Activated CD4-positive, alpha-beta T cell treated with anti-CD3 and anti-CD28 coated beads, Interleukin-2, amount 10 ng/mL, durations not matched to agents 24 days and 14 days (primary cell): ENCODE results near the gene GRID1. TPM values are rescaled to one million over a fixed set of nuclear protein-coding genes. Genes with fewer than 3 reads are reported as not detected.

Experiments
- DNase-seq: peaks from one replicate; pipeline ENCODE4 v3.0.0; 2022
- H3K27ac Mint-ChIP-seq: one replicate; pipeline ENCODE4 v1.8.0; 2022; ENCODE audit warnings: mild to moderate bottlenecking, mixed read lengths
- H3K27me3 Mint-ChIP-seq: one replicate; pipeline ENCODE4 v1.8.0; 2022; ENCODE audit warnings: mixed read lengths
- H3K36me3 Mint-ChIP-seq: one replicate; pipeline ENCODE4 v1.8.0; 2022; ENCODE audit warnings: low read depth, mild to moderate bottlenecking, mixed read lengths
- H3K4me1 Mint-ChIP-seq: one replicate; pipeline ENCODE4 v1.8.0; 2021; ENCODE audit warnings: mixed read lengths
- H3K4me3 Mint-ChIP-seq: one replicate; pipeline ENCODE4 v1.8.0; 2022; ENCODE audit warnings: mild to moderate bottlenecking, moderate library complexity, mixed read lengths
- H3K9me3 Mint-ChIP-seq: one replicate; pipeline ENCODE4 v1.8.0; 2021; ENCODE audit warnings: mixed read lengths
- intact Hi-C: fragments of 100-400 bp; cut with micrococcal nuclease; formaldehyde crosslinking; loops from one replicate; pipeline ENCODE4 v1.15.1; 2023
- total RNA-seq: library from RNA; stranded (reverse); gene quantifications from 2 replicates; pipeline ENCODE4 v1.2.3, GENCODE V29; 2022

The GRID1 gene
- total RNA-seq, 1 donor from 2014 or later: not detected

- Mint-ChIP-seq H3K4me1 (peaks cover 3% of the 10 kb centered on the region), H3K9me3 (no peaks in the 10 kb centered on the region)
Observed at GRCh38 chr10:86388119-86388704, 21.6 kb upstream of the GRID1 start.

GRCh38 chr10:86387178-86387794 is 20.7 kb upstream of the GRID1 start:
- no peak for DNase-seq
- H3K27me3 Mint-ChIP-seq: peaks cover 54% of the 10 kb centered on the region
- no peak overlapping the region for H3K27ac Mint-ChIP-seq
- H3K9me3 Mint-ChIP-seq: no peaks in the 10 kb centered on the region
- H3K4me3 Mint-ChIP-seq: no peak overlapping the region
- peaks cover 3% of the 10 kb centered on the region for H3K4me1 Mint-ChIP-seq
- no peaks in the 10 kb centered on the region for H3K36me3 Mint-ChIP-seq
- intact Hi-C loops: no loop called here

More at GRCh38 chr10:86388119-86388704, 21.6 kb upstream of the GRID1 start:
- H3K27me3 Mint-ChIP-seq: peaks cover 53% of the 10 kb centered on the region
- DNase-seq: no peak
- H3K4me3 Mint-ChIP-seq: no peak overlapping the region
- H3K27ac Mint-ChIP-seq: no peak overlapping the region
- H3K36me3 Mint-ChIP-seq: no peaks in the 10 kb centered on the region
- intact Hi-C loops: no loop called here

- H3K4me1 Mint-ChIP-seq: peaks cover 3% of the 10 kb centered on the region
- intact Hi-C loops: no loop called here
- H3K4me3 Mint-ChIP-seq: no peak overlapping the region
- H3K27me3 Mint-ChIP-seq: peaks cover 66% of the 10 kb centered on the region
- H3K27ac Mint-ChIP-seq: no peak overlapping the region
- H3K9me3 Mint-ChIP-seq: no peaks in the 10 kb centered on the region
- no peak for DNase-seq
- no peaks in the 10 kb centered on the region for H3K36me3 Mint-ChIP-seq
Observed at GRCh38 chr10:86385806-86386205, 19.2 kb upstream of the GRID1 start.

GRCh38 chr10:86377797-86378146 is 11.2 kb upstream of the GRID1 start:
- H3K27ac Mint-ChIP-seq: no peak overlapping the region
- DNase-seq: no peak
- intact Hi-C loops: loop anchor here (2.0 to 5.0 kb wide), 5 partner anchors 277 to 1835 kb away; no protein-coding TSS in a partner anchor
- H3K9me3 Mint-ChIP-seq: no peaks in the 10 kb centered on the region
- peaks cover 2% of the 10 kb centered on the region for H3K4me1 Mint-ChIP-seq
- H3K36me3 Mint-ChIP-seq: no peaks in the 10 kb centered on the region
- H3K4me3 Mint-ChIP-seq: no peak overlapping the region
- H3K27me3 Mint-ChIP-seq: peaks cover 48% of the 10 kb centered on the region

GRCh38 chr10:86376852-86377796 is 10.5 kb upstream of the GRID1 start:
- no peaks in the 10 kb centered on the region for H3K36me3 Mint-ChIP-seq
- no peak overlapping the region for H3K4me3 Mint-ChIP-seq
- H3K27me3 Mint-ChIP-seq: peaks cover 46% of the 10 kb centered on the region
- intact Hi-C loops: loop anchor here (2.0 to 5.0 kb wide), 5 partner anchors 276 to 1835 kb away; no protein-coding TSS in a partner anchor
- peak; percentile 95 for DNase-seq
- H3K4me1 Mint-ChIP-seq: peaks cover 2% of the 10 kb centered on the region
- no peaks in the 10 kb centered on the region for H3K9me3 Mint-ChIP-seq
- no peak overlapping the region for H3K27ac Mint-ChIP-seq

GRCh38 chr10:86376403-86376802 is 9.8 kb upstream of the GRID1 start:
- Mint-ChIP-seq H3K4me3 (no peak overlapping the region), H3K27me3 (peaks cover 43% of the 10 kb centered on the region), H3K36me3 (no peaks in the 10 kb centered on the region), H3K9me3 (no peaks in the 10 kb centered on the region), H3K27ac (no peak overlapping the region), H3K4me1 (peaks cover 2% of the 10 kb centered on the region)
- intact Hi-C loops: loop anchor here (2.0 to 5.0 kb wide), 5 partner anchors 276 to 1834 kb away; no protein-coding TSS in a partner anchor
- DNase-seq: no peak

- H3K27ac Mint-ChIP-seq: no peak overlapping the region
- no peaks in the 10 kb centered on the region for H3K9me3 Mint-ChIP-seq
- no peak overlapping the region for H3K4me3 Mint-ChIP-seq
Observed at GRCh38 chr10:86375204-86375603, 8.6 kb upstream of the GRID1 start.

GRCh38 chr10:86374664-86375063 is 8.1 kb upstream of the GRID1 start:
- Mint-ChIP-seq H3K36me3 (no peaks in the 10 kb centered on the region), H3K27ac (no peak overlapping the region), H3K9me3 (no peaks in the 10 kb centered on the region), H3K4me3 (no peak overlapping the region), H3K4me1 (peaks cover 2% of the 10 kb centered on the region), H3K27me3 (peaks cover 44% of the 10 kb centered on the region)
- DNase-seq: no peak
- intact Hi-C loops: loop anchor here (5.0 kb wide), 3 partner anchors 1592 to 1832 kb away; no protein-coding TSS in a partner anchor

More at GRCh38 chr10:86375204-86375603, 8.6 kb upstream of the GRID1 start:
- peaks cover 42% of the 10 kb centered on the region for H3K27me3 Mint-ChIP-seq
- DNase-seq: no peak
- intact Hi-C loops: loop anchor here (5.0 kb wide), 3 partner anchors 1593 to 1833 kb away; no protein-coding TSS in a partner anchor
- no peaks in the 10 kb centered on the region for H3K36me3 Mint-ChIP-seq
- peaks cover 2% of the 10 kb centered on the region for H3K4me1 Mint-ChIP-seq

GRCh38 chr10:86373828-86374227 is 7.2 kb upstream of the GRID1 start:
- no peak for DNase-seq
- no peak overlapping the region for H3K27ac Mint-ChIP-seq
- H3K9me3 Mint-ChIP-seq: no peaks in the 10 kb centered on the region
- intact Hi-C loops: no loop called here
- H3K27me3 Mint-ChIP-seq: peaks cover 51% of the 10 kb centered on the region
- no peak overlapping the region for H3K4me3 Mint-ChIP-seq
- H3K36me3 Mint-ChIP-seq: no peaks in the 10 kb centered on the region
- peaks cover 2% of the 10 kb centered on the region for H3K4me1 Mint-ChIP-seq

GRCh38 chr10:86373251-86373650 is 6.7 kb upstream of the GRID1 start:
- intact Hi-C loops: no loop called here
- Mint-ChIP-seq H3K27me3 (peaks cover 55% of the 10 kb centered on the region), H3K36me3 (no peaks in the 10 kb centered on the region), H3K4me1 (peaks cover 2% of the 10 kb centered on the region), H3K4me3 (no peak overlapping the region), H3K9me3 (no peaks in the 10 kb centered on the region), H3K27ac (no peak overlapping the region)
- no peak for DNase-seq

- intact Hi-C loops: no loop called here
- no peaks in the 10 kb centered on the region for H3K9me3 Mint-ChIP-seq
- no peak overlapping the region for H3K4me3 Mint-ChIP-seq
- no peak for DNase-seq
- H3K36me3 Mint-ChIP-seq: no peaks in the 10 kb centered on the region
- peaks cover 57% of the 10 kb centered on the region for H3K27me3 Mint-ChIP-seq
- no peak overlapping the region for H3K27ac Mint-ChIP-seq
- H3K4me1 Mint-ChIP-seq: peaks cover 2% of the 10 kb centered on the region
Observed at GRCh38 chr10:86372784-86373239, 6.2 kb upstream of the GRID1 start.

GRCh38 chr10:86372119-86372783 is 5.7 kb upstream of the GRID1 start:
- DNase-seq: no peak

GRCh38 chr10:86371691-86372090 is 5.1 kb upstream of the GRID1 start:
- H3K4me1 Mint-ChIP-seq: no peaks in the 10 kb centered on the region
- intact Hi-C loops: no loop called here
- H3K27me3 Mint-ChIP-seq: peaks cover 59% of the 10 kb centered on the region
- DNase-seq: no peak
- H3K27ac Mint-ChIP-seq: no peak overlapping the region
- H3K4me3 Mint-ChIP-seq: no peak overlapping the region
- no peaks in the 10 kb centered on the region for H3K9me3 Mint-ChIP-seq
- H3K36me3 Mint-ChIP-seq: no peaks in the 10 kb centered on the region

More at GRCh38 chr10:86372119-86372783, 5.7 kb upstream of the GRID1 start:
- Mint-ChIP-seq H3K9me3 (no peaks in the 10 kb centered on the region), H3K27me3 (peaks cover 59% of the 10 kb centered on the region), H3K36me3 (no peaks in the 10 kb centered on the region), H3K27ac (no peak overlapping the region), H3K4me3 (no peak overlapping the region), H3K4me1 (peaks cover under 1% of the 10 kb centered on the region)
- intact Hi-C loops: no loop called here
